ENCODE data around the gene GGNBP2.
"Not testable (repeated sequence)": the region's sequence is repeated elsewhere in the genome, so short reads cannot be mapped to it uniquely, and the experiment has no call there.

Gene GGNBP2

DNA sequence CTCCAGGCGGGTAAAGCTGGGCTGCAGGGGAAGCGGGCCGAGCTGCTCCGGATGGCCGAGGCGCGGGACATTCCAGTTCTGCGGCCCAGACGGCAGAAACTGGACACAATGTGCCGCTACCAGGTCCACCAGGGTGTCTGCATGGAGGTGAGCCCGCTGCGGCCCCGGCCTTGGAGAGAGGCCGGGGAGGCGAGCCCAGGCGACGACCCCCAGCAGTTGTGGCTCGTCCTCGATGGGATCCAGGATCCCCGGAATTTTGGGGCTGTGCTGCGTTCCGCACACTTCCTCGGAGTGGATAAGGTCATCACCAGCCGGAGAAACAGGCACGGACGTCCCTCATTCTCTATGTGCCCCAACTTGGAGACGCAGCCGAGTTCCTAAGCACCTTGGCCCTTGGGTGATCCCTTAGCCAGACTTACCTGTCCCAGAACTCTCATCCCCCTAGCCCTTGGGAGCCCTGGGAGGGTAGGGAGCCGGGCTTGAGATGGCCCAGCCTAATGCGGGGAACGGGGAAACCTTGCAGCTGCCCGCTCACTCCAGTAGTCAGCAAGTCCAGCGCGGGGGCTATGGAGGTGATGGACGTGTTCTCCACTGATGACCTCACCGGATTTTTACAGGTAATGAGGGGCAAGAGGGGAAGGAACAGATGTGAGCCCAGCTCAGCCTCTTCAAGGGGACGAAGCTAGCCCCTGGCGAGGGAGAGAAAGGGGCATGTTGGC, 57.5 kb downstream of the GGNBP2 start:
- DNase-seq: peak; percentile 38

DNA sequence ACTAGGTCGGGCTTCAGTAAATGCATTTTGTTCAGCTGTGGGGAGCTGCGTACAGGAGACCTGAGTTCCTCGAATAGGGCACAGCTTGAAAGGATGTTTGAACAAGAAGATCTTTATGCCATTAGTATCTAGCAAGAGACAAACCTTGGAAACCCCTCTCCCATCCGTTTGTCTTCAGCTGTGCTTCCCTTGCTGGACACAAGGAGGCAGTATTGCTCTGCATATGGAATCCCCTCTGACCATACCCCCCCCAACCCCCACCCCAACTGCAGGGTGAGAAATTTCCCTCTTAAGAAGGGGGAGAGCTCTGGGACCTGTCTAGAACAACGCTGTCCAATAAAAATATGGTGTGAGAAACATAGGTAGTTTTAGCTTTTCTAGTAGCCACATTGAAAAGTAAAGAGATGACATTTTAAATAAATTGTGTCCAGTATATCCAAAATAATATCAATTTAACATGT, 58.2 kb downstream of the GGNBP2 start:
- peak; percentile 40 for DNase-seq

DNA sequence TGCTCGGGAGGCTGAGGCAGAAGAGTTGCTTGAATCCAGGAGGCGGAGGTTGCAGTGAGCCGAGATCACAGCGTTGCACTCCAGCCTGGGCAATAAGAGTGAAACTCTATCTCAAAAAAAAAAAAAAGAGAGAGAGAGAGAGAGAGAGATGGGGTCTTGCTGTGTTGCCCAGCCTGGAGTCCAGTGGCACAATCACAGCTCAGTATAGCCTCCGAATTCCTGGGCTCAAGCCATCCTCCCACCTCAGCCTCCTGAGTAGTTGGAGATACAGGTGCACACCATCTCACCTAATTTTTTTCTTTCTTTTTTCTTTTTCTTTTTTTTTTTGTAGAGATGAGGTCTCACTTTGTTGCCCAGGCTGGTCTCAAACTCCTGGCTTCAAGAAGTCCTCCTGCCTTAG, 60.3 kb downstream of the GGNBP2 start:
- DNase-seq: not testable (repeated sequence)

DNA sequence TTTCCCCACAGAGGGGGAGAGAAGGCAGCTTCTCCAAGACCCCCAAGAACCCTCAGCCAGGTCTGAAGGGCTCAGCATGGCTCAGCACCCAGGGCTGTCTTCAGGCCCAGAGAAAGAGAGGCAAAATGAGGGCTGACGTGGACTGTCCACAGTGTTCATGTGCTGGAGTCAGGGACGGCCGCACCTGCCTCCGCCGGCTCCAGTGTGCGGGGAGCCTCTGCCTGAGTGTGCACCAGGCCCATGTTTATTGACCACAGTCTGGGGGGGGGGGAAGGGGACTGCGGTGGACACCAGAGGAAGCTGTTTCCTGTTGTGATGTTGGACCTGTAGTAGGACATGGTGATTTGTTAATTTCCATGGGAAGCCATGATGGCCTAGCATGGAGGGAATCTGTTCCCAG, 63.6 kb downstream of the GGNBP2 start:
- DNase-seq: no peak

GRCh38 chr17:36608794-36609497, 64.2 kb downstream of the GGNBP2 start:
- peak; percentile 57 for DNase-seq

- no peak for DNase-seq
Observed at GRCh38 chr17:36609498-36609862, 64.8 kb downstream of the GGNBP2 start.

DNA sequence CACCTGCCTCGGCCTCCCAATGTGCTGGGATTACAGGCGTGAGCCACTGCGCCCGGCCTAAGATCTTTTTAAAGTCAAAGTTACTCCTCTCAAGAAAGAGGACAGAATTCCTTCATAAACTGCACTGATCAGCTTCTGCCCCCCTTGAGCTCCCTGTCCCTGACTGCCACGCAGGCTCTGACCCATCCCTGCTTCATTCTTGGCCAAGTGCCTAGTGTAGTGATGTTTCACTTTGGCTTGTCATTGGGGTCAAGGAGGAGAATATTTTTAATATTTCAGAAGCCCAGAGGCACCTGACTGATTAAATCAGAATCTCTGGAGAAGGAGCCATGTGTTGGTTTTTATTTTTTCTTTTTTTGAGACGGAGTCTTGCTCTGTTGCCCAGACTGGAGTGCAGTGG, 65.8 kb downstream of the GGNBP2 start:
- no peak for DNase-seq

- DNase-seq: no peak
Observed at GRCh38 chr17:36611345-36612072, 66.8 kb downstream of the GGNBP2 start.

DNA sequence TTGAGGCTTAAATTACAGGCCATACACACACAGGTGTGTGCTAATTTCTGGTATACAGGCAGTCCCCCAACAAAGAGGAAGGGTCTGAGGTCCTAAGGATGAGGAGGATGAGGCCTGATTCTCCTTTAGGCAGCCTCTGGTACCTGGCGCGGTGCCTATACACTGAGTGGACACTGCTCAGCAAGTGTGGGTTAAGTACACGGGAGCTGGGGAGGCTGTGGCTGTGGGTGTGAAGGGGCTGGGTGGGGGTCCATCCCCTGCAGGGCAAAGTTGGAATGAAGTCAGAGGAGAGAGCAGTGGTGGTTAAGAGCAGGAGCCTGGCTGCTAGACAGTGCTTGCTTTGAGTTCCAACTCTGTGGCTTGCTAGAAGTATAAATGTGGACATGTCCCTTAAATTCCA, 67.6 kb downstream of the GGNBP2 start:
- no peak for DNase-seq

DNA sequence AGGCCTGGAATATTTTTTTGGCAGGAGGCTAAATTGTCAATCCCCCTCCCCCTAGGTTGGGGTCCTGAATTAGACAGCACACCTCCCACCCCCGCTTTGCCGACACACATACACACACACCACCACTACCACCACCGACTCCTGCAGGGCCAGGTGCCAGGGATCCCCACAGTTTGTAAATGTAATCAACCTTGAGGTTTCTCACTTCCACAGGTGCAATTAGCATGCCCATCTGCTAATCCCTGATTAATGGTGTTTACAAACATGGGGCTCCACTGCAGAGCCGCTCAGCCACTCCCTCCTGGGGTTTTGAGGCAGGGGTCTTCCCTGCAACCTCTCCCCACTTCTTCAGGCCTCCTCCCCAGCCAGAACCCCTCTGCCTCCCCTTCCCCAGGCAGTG, 68.4 kb downstream of the GGNBP2 start:
- DNase-seq: no peak

DNA sequence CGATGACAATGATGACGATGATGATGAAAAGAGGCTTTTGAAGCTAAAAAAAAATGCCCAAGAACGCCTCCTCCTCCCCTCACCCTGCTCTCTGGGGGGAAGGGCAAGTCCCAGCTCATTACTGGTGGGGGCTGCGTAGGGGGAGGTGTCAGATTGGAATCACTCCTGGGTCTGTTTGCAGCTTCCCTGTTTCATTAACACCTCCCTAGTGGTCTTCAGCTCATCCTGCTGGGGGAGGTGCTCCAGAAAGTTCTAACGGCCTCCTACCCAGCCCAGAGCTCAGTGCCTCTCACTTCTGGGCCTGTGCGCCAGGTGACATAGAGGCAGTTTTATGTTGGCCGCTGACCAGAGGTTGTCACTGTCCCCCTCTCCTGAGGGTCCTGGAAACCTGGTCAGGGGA, 69.4 kb downstream of the GGNBP2 start:
- DNase-seq: no peak

DNA sequence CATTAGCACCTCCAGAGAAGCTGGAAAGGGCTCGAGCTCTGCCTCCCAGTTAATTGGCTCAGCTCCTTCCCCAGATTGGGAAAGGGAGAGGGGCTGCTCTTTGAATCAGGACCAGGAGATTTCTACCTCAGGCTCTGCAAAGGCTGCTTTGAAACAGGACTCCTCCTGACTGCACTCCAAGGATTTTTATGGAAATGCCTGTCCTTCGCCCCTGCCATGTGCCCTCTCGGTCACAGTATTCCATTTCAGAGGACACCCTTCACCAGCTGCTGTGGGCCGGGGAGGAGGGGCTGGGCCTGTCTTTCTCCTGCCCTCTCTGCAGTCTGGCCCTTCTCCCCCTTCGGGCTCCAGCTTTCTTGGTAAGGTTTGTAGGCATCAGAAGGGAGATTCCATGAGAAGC, 70.2 kb downstream of the GGNBP2 start:
- no peak for DNase-seq

- no peak for DNase-seq
Observed at GRCh38 chr17:36616061-36617029, 71.6 kb downstream of the GGNBP2 start.

- no peak for DNase-seq
Observed at GRCh38 chr17:36617773-36618172, 73.1 kb downstream of the GGNBP2 start.

- no peak for DNase-seq
Observed at GRCh38 chr17:36623281-36623680, 78.6 kb downstream of the GGNBP2 start.

DNA sequence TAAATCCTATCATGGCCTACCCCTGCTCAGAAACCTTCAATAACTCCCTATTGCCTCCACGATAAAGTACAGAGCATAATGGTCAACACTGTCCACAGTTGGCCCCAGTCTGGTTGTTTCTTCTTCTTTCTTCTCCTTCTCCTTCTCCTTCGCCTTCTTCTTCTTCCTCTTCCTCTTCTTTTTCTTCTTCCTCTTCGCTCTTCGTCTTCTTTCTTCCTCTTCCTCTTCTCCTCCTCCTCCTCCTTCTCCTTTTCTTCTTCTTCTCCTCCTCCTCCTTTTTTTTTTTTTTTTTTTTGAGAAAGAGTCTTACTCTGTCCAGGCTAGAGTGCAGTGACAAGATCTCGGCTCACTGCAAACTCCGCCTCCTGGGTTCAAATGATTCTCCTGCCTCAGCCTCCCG, 80.5 kb downstream of the GGNBP2 start:
- DNase-seq: no peak

GRCh38 chr17:36627101-36627500, 82.4 kb downstream of the GGNBP2 start:
- DNase-seq: no peak

DNA sequence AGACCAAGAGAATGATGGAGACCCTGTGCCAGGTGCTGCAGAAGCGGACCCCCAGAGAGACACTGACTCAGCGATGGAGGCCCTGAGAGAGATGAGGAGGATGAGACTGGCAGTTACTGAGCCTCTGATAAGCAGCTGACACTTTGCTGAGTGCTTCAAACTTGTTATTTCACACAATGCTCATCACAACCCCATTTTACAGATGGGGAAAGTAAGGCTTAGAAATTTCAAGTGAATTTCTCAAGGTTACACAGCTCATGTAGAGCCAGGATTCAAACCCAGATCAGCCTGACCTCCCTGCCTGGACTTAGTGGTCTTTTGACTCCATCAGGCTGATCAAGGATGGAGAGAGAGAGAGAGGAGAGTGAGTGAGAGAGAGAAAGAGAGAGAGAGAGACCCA, 83.9 kb downstream of the GGNBP2 start:
- DNase-seq: no peak

DNA sequence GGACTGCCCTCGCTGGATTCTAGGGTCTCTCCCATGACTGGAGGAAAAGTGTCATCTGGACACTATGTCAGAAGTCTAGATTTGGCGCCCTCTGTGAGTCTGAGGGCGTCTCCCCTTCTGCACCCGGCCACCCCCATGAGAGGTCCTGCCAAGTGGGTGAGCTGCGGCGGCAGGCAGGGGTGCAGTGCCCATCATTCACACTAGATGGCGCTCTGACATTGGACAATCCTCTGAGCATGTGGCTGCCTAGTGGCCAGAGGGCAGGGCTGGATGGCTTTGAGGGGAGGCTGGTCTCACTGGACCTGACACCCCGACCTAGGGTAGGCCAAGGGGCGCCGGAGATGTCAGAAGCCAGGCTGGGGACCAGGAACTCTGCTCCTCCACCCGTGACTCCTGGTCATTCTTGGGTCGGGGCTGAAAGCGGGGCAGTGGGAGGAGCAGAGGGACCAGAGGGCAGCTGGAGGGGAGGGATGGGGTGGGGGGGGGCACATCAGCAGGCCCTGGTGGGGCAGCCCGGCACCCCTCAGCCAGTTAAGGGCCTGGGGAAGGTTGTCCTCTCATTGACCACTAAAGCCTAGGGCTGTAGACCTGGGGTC, 84.6 kb downstream of the GGNBP2 start:
- peak; percentile 64 for DNase-seq

DNA sequence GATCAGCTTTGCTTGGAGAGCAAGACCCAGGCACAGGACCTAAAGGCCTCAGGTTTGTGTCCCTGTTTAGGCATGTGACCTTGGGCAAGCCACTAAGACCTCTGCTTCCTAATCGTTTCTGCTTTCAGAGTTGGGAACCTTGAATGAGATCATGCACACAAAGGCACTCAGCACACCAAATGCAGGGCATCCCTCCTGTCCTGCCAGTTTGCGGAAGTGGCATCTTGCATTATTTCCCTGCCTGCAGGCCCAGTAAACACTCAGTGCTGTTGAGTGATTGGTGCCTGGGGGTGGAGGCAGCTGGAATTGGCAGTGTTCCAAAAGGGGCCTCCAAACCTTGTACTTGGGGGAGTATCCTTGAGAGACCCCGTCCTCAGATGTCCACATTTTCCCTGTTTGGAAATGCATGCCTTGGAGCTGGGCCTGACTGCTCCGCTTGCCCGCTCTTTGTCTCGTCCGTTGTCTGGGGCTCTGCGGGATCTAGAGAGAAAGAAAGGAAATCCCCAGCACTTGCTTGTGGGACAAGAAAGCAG, 85.3 kb downstream of the GGNBP2 start:
- no peak for DNase-seq

DNA sequence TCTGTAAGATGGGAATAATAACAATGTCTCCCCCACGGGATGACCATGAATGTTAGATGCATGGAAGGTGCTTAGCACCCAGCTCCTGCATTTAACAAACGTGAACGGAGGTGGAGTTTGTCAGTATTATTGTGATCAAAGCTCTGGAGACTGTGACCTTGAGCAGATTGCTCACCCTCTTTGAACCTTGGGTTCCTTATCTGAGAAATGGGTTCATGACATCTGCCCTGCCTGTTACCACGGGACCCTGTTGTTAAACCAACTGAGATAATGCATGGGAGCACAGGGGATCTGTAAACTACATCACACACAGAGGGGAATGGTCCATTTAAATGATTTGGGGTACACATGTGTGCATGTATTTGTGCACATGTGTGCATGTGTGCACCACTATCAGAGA, 86.3 kb downstream of the GGNBP2 start:
- no peak for DNase-seq
